ENCODE data around the gene NR2C1.
"Not testable (repeated sequence)": the region's sequence is repeated elsewhere in the genome, so short reads cannot be mapped to it uniquely, and the experiment has no call there.

NR2C1 gene

DNA sequence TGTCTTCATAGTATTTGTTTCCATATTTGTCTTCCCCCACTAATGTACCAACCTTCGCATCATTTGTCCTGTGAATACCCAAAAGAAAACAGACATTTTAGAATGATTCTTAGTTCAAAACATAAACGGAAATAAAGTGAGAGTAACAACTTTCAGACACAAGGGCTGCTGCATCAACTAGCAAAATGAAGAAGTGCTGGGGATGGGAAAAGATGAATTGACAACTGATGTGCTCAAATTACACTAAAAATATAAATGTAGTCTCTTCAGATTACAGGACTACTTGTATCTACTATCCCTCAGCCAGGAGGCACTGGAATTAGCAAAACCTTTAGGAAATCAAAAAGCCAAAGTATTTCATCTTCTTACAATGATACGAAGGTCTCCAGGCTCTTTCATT lies 70.7 kb downstream of the NR2C1 start:
- no peak for DNase-seq (ENCODE audit: low read depth)

DNA sequence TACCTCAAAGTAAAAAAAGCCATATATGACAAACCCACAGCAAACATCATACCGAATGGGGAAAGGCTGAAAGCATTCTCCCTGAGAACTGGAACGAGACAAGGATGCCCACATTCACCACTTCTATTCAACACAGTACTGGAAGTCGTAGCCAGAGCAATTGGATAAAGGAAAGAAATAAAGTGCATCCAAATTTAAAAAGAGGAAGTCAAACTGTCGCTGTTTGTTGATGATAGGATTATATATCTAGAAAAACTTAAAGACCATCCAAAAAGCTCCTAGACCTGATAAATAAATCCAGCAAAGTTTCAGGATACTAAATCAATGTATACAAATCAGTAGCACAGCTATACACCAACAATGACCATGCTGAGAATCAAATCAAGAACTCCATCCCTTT lies 75.1 kb downstream of the NR2C1 start:
- DNase-seq (ENCODE audit: low read depth): no peak

DNA sequence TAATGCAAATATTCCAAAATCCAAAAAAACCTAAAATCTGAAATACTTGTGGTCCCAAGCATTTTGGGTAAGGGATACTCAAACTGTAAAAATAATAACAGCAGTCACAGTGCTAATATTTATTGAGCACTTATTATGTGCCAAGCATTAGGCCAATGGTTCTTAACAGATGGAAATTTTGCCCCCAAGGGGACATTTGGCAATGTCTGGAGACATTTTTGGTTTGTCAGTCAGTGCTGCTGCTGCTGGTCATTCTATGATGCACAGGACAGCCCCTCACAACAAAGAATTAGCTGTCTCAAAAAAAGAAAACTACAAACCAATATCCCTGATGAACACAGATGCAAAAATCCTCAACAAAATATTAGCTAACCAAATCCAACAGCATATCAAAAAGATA lies 75.7 kb downstream of the NR2C1 start:
- DNase-seq (ENCODE audit: low read depth): no peak

DNA sequence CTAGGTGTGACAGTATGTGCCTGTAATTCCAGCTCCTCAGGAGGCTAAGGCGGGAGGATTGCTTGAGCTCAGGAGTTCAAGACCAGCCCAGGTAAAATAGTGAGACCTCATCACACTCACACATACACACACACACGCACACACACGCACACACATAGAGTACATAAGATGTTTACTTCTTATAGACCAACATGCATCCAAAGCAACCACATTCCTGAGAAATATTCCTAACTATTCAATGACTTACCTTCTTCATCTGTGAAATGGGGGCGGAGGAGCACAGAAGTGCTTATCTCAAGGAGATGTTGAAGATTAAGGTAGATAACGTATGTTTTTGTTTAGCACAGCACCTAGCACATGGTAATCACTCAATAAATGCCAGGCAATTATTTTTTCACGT lies 76.4 kb downstream of the NR2C1 start:
- DNase-seq (ENCODE audit: low read depth): no peak

DNA sequence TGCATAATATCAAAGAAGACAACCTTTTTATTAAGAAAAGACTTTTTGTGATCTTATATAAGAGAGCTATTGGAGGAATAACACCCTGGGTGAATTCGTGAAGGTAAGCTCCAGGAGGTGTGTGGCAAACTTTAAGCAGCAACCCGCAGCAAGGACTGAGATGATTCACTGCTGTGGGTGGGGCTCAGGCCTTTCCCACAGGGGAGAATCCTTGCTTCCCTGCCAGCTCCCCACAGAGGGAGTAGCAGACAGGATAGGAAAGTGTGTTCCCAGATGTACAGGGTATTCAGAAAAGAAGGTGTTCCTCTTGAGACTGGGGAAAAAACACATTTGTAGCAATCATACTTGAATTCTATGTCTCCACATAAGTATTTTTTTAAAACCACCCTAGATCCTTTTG lies 79.1 kb downstream of the NR2C1 start:
- DNase-seq (ENCODE audit: low read depth): no peak

DNA sequence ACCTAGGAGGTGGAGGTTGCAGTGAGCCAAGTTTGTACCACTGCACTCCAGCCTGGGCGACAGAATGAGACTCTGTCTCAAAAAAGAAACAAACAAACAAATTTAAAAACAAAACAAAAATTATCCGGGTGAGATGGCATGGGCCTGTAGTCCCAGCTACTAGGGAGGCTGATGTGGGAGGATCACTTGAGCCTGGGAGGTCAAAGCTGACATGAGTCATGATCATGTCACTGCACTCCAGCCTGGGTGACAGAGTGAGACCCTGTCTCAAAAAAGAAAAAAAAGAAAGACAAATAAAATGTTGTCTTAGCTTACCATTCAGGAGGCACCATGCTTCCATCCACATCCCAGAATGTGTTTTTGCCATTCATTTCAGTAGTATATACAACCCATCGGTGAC lies 79.6 kb downstream of the NR2C1 start:
- DNase-seq (ENCODE audit: low read depth): not testable (repeated sequence)

DNA sequence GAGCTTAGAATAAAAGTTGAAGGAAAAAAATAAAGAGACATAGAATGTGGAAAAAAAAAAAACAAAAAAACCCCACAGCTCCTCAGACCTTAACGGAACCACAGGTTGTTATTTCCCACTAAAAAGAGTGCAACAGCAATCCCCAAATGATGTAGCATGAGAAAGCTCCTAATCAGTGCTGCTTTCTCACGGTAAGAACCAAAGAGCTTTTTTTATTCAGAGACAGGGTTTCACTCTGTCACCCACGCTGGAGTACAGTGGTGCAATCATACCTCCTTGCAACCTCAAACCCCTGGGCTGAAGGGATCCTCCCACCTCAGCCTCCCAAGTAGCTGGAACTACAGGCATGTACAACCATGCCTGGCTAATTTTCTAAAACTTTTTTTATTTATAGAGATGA lies 83.2 kb downstream of the NR2C1 start:
- DNase-seq (ENCODE audit: low read depth): no peak

DNA sequence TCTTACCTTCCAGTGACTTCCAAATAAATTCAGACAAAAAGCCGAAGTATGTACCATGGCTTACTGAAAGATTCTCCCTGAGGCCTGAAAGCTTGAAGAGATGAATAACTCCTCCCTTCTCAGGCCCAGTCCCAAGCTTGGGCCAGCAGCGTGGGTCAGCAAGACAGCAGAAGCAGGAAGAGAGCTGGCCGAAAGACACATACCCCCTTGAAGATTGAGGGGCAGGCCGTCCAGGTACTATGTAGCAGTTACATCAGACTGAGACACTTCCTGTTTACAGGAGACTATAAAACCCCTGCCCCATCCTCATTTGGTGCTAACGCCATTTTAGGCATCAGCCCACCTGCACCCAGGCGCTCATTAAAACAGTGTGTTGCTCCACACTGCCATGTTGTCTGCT lies 84.9 kb downstream of the NR2C1 start:
- no peak for DNase-seq (ENCODE audit: low read depth)

DNA sequence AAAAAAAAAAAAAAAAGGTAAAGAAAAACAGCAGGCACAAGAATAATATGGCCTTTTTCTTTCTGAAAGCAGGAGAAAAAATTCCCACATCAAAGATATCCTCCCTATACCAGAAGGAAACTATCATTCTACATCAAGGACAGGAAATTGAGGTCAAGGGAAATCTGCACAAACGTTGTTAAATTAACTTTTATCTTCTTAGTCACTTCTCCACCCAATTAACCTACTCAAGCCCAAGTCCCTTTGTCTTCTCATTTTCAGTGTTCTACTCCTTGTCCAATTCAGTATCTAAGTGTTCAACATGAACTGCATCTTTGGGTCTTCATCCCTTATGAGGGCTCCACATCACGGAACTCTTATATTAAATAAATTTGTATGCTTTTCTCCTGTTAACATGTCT lies 85.6 kb downstream of the NR2C1 start:
- DNase-seq (ENCODE audit: low read depth): no peak

DNA sequence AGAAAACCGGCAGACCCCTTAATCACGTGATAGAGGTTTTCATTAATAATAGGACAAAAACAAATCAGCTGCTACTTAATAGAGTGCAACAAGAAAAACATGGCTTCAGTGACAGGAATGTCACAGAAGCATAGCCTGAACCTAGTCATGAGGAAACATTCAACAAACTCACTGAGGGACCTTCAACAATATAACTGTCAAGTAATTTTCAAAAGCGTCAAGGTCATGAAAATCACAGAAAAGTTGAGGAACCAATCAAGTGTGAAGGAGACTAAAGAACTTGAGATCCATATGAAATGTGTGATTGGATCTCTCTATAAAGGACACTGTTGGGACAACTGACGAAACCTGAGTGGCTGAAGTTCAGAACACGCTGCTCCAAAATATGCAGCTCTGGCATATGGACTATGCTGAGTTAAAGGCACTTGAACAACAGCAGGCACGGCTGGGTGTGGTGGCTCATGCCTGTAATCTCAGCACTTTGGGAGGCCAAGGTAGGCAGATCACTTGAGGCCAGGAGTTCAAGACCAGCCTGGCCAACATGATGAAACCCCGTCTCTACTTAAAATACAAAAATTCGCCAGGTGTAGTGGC lies 86.2 kb downstream of the NR2C1 start:
- DNase-seq (ENCODE audit: low read depth): no peak

DNA sequence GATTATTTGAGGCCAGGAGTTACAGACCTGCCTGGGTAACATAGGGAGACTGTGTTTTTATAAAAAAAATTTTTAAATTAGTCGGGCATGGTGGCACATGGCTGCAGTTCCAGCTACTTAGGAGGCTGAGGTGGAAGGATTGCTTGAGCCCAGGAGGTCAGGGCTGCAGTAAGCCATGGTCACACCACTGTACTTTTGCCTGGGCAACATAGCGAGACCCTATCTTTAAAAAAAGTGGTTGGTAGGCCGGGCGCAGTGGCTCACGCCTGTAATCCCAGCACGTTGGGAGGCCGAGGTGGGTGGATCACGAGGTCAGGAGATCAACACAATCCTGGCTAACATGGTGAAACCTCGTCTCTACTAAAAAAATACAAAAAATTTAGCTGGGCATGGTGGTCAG lies 88.3 kb downstream of the NR2C1 start:
- not testable (repeated sequence) for DNase-seq (ENCODE audit: low read depth)

DNA sequence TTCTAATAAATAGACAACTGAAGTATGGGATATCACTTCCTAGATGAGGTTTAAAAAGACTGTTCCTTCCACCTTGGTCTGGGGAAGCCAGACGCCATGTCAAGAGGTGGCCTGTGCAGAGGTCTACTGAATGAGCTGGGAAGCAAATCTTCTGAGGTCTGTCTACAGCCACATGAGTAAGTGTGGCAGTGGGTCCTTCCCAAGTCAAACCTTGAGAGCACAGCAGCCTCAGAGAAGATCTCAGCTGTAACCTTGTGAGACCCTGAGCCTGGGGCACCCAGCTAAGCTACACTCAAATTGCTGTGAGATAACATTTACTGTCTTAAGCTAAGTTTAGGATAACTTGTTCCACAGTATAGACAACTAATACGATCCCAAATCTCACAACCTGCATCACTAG lies 90.1 kb downstream of the NR2C1 start:
- no peak for DNase-seq (ENCODE audit: low read depth)

DNA sequence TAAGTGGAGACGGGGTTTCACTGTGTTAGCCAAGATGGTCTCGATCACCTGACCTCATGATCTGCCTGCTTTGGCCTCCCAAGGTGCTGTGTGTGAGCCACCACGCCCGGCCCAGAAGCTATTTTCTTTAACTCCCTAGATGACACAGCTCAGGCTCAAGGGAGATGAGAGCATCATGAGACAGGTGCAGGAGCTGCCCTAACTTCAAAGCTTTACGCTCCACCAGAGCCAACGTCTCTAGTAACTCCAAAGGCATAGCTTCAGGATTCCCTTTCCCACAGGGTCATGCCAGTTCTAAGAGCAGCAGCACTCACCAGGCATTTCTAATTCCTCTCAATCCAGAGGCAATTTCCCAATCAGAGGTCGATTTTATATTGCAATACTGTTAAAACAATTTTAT lies 91.0 kb downstream of the NR2C1 start:
- no peak for DNase-seq (ENCODE audit: low read depth)

DNA sequence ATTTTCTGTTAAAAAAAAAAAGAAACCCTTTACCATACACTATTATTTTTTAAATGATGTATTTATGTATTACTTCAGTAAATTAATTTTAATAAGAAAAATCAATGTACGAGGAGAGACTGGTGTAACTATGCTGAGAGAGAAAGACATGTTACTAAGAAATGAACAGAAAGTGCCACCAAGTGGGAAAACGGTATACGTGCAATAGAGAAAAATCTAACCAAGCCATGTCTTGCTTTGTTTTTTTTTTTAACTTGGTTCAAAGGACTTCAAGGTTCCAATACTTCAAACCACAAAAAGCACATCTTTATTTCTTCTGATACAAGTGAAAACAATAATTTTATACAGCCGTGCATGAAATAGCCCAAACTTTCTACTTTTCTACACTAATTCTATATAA lies 92.8 kb downstream of the NR2C1 start:
- no peak for DNase-seq (ENCODE audit: low read depth)

DNA sequence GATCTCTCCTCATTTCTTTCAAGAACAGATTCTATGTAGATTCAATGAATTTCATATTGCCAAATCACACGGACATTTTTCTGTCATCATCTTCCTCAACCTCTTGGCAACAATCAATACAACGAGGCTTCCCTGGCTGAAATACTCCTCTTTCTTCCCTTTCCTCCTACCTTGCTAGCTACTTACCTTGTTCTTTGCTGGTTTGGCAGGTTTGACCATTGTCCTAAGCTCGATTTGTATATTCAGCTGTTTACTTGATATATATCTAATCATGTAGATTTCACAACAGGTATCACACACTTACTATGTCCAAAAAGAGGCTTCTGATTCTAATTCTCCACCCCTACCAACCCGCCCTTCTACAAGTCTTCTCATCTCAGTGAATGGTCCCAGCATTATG lies 93.5 kb downstream of the NR2C1 start:
- DNase-seq (ENCODE audit: low read depth): no peak

DNA sequence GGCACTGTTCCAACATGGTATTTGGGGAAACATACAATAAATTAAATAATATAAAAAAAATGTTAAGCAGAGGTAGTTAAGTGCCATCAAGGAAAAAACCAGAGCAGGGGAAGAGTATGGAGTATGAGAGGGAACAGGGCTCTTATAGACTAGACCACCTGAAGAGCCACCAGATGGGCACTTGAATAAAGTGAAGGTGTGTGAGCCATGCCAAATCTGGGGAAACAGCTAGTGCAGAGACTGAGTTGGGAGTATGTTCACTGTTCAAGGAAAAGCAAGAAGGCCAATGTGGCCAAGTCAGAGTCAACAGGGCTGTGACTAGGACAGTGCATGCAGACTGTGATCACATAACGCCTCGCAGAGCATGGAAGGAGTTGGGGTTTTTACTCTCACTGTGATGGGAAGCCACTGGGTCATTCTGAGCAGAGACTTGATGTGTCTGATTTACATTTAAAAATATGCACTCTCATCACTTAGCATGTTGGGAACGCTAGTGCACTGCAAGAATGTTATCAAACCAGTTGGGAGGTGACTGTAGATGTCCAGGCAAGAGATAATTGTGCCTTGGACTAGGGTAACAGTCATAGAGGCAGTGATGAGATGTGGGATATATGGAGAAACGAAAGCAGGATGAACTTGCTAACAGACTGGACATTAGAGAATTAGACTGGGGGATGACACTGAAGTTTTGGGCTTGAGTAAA lies 95.5 kb downstream of the NR2C1 start:
- no peak for DNase-seq (ENCODE audit: low read depth)

DNA sequence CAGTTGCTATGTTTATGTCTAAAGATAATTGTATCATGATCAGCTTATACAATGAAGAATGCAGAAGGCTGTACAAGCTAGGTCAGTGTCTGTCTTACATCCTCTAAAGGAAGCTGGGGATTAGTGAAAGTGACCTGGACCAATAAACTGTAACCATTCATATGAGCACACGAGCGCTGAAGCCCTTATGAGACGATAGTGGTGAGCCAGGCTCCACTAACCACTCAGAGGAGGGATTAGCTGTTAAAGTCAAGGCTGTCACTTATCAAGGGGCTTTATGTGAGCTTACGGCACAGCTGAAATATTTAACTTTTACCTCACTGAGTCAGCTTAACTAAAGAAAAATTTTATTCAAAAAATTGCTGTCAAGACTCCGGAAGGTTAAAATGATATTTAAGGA lies 100.2 kb downstream of the NR2C1 start:
- DNase-seq (ENCODE audit: low read depth): no peak

DNA sequence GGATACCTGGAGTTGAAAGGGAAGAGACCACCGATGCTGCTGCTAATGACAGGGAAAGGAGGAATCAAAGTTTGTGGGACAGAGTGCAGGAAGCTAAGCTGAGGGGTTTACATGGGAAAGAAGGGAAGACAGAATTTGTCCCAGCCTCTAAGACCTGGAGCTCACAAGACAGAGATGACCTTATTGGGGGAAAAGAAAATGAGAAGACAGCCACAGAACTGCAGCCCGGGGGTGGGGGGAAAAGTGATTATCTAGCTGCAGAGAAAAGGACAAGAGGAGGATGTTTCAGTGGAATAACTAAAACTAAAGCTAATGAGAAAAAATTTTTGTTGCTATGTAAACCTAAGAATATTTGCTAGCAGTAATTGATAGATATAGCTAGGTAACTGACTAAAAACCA lies 100.6 kb downstream of the NR2C1 start:
- DNase-seq (ENCODE audit: low read depth): no peak

DNA sequence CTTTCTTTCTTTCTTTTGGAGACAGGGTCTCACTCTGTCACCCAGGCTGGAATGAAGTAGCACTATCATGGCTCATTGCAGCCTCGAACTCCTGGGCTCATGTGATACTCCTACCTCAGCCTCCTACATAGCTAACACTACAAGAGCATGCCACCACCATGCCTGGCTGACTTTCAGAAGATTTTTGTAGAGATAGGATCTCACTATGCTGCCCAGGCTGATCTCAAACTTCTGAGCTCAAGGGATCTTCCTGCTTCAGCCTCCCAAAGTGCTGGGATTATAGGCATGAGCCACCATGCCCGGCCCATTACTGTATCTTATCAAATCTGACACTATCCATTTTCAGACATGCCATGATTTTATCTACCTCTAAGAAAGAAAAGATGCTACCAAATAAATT lies 101.5 kb downstream of the NR2C1 start:
- DNase-seq (ENCODE audit: low read depth): no peak

DNA sequence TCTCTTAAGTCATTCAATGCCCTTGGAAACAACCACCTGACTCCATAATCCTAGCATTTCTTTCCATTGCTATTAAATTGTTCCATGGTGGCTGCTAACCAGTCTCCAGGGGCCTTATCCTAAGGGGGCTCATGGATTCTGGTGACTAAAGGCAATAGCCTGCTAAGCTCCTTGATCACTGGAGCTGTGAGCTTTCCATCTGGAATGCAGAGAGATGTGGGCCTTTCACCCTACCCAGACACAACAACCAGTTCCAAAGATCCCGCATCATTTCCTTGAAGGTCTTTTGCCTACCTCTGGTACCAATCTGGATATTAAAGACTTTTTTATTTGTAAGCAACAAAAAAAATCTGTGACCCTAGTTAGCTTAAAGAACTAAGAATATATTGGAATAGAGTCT lies 102.9 kb downstream of the NR2C1 start:
- no peak for DNase-seq (ENCODE audit: low read depth)

Measured in activated T-helper 1 cell treated with Interleukin-2 at 50 U/mL for 16 hours (primary cell).